8988T (cell line): ENCODE results near the gene RAET1G.
"Not testable (repeated sequence)": the region's sequence is repeated elsewhere in the genome, so short reads cannot be mapped to it uniquely, and the experiment has no call there.

ENCODE experiments used
- DNase-seq: peaks from one replicate; pipeline ENCODE4 v3.0.0; 2011

The RAET1G gene

DNA sequence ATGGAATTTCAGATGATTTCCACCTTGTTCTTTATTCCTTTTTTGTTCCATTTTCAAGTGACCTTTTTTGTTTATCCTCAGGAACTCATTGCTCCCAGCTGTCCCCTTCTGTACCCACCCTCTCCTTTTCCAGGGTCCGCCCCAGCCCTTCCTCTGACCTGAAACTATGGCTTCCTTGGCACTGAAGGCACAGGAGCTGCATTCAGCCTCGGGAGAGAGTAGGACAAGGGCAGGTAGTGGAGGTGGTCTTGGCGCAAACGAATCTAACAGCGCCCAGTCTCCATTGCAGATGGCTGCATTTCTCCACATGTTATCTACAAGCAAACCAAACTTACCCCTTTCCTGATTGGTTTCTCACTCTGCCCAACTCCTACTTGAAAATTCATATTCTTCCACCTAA is 10.1 kb upstream of the RAET1G start:
- DNase-seq = no peak

DNA sequence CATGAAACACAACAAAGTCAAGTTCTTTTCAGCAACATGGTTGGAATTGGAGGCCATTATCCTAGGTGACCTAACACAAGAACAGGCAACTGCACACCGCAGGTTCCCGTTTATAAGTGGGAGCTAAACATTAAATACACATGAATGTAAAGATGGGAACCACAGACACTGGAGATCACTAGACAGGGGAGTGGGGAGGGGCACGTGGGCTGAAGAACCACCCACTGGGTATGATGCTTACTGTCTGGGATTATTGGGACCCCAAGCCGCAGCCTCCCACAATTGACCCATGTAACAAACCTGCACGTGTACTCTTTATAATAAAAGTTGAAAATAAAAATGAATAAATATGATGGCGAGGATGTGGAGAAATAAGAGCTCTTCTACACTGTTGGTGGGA is 8.6 kb upstream of the RAET1G start:
- DNase-seq = no peak

DNA sequence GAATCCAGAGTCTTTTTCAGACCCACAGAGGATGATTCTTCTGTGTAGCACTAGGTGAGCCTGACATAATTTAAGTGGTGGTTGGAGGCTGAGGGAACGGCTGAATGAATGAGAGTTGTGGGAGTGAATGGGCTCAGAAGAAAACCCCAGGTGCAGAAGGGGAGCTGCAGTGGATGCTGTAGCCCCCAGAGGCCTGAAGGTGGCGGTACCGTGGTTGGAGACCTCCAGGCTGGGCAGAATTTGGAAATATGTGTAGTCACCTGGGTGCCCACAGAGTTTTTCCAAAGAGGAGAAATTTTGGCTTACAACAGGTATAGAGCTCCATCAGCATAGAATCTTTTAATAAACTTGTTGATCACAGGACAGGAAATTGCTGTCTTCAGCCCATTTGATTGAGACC is 6.5 kb upstream of the RAET1G start:
- no peak for DNase-seq

DNA sequence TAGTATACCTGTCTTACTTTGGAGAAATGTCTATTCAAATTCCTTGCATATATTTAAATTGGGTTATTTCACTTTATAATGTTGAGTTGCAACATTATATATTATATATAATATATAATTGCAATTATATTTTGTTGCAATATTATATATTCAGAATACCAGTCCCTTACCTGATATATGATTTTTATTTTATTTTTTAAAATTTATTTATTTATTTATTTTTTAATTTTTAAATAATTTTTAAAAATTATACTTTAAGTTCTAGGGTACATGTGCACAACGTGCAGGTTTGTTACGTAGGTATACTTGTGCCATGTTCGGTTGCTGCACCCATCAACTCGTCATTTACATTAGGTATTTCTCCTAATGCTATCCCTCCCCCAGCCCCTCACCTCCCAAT is 4.1 kb upstream of the RAET1G start:
- not testable (repeated sequence) for DNase-seq

DNA sequence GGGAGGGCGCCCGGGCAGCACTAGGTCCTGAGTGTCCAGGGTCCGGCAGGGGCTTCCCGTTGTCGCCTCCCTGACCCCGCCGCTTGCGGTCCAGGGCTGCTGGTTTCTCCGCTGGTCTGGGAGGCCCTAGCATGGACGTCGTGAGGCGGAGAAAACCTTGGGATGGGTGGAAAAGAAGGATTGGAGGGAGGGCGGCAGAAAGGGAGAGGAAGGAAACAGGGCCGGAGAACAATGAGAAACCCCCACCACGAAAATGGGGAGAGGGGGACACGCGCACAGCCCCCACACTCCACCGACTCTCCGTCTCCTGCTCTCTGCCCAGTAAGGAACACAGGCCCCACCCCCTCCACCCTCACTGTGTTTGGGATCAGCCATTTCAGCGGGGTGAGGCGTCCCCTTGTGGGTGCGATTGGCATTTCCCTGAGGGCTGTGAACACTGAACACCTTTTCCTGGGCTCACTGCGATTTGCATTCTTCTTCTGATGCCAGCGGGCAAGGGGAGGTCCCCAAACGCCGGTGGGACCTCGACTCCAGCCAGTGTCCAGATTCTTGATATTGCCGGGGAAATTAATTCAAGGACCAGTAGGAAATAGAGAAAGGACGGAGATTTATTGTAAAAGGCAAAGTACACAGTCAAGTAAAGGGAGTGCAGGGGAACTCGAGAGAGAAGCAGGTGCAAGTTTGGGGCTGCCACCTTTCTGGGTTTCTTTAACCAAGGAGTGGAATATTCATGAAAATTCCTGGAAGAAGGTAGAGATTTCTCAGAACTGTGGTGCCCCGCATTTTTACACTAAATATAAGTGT is 3.3 kb upstream of the RAET1G start:
- no peak for DNase-seq

DNA sequence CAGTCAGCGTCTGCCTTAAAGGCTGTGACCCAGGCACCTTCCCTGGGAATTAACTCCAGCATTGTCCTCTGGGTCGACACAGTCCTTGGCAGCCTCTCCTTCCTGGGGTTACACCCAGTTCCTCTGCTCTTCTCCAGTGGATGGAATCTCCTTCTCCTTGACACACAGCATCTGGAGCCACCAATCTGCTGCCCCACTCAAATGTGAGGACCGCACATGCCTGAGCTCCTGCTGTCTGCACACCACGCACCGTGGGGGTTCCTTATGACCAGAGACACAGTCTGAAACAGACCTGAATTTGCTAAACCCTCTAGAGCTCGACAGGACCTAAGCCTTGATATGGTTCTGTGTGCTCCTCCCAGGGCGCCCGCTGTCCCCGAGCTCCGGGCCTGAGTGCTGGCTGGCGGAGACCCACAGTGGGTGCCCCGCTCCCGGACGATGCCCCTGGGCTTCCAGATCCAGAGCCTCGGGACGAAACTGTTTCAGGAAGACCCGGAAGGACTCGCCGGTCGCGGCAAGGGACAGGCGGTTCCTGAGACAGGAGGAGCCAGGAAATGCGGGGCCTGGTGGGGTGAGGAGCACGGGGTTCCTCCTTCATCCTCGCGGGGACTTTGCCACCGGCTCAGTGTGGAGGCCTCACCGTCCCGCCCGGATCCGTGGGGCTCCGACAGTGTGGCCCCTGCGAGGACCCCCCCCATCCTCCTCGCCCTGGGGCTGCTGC is 2.5 kb upstream of the RAET1G start:
- no peak for DNase-seq

DNA sequence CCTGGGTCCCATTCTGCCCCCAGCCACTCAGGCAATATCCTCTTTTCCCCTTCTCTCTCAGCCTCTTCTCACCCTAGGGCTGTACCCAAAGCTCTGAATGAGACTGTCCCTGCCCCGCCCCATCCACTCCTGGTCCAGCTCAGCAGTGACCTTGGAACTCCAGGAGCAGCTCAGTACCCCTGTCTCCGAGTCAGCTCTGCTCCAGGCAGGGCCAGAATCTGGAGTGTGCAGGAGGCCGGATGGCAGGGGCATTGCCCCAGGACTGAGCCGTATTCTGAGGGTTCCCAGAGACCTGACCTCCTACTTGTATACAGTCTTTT is 2.0 kb upstream of the RAET1G start:
- DNase-seq = no peak

DNA sequence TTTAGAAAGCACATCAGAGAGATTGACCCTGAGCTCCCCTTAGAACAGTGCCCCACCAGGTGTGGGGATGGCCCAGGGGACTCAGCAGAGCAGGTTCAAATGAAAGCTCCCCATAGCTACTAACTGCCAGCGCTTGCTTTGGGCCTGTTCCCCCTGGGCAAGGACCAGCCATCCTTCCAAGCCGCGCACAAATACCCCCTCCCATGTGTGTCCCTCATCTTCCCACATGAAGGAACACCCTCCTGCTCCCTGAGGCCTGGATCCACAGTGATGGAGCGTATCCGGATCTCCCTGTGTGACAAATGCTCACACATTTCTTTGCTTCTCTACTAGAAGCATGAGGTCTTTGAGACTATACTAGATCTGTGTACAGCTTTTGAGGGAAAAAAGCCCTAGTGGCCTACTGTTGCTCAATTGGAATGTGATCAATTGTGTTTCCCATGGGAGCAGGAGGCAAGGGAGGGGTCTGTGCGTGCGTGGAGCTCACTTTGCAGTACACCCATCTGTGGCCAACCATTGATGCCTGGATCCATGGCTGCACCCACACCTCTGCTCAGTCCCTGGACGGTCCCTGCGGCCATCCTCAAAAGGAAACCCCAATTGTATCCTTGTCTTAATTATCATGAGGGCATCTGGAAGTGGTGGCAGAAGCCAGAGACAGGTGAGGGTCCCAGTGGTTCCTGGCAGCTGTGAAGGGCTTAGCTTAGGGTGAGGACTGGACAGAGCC is 1.4 kb upstream of the RAET1G start:
- DNase-seq = no peak

DNA sequence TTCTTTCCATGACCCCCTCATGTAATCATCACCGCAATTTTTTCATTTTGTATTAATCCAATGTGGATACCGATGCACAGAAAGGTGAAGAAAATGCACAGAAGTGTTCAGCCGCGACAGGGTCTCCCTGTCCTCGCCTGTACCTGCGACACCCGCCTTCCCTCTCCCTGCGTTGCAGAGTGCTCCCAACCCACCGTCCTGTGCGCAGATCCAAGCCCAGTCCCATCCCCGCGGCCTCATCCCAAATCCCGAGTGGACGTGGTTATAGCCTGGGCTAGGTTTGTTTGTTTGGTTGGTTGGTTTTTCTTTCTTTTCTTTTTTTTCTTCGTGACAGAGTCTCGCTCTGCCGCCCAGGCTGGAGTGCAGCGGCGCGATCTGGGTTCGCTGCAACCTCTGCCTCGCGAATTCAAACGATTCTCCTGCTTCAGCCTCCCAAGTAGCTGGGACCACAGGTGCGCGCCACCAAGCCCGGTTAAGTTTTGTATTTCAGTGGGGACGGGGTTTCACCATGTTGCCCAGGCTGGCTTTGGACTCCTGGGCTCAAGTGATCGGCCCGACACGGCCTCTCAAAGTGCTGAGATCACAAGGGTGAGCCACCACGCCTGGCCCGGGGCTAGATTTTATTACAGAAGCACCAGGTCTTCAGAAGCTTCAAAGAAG is 536 bp upstream of the RAET1G start:
- no peak for DNase-seq

DNA sequence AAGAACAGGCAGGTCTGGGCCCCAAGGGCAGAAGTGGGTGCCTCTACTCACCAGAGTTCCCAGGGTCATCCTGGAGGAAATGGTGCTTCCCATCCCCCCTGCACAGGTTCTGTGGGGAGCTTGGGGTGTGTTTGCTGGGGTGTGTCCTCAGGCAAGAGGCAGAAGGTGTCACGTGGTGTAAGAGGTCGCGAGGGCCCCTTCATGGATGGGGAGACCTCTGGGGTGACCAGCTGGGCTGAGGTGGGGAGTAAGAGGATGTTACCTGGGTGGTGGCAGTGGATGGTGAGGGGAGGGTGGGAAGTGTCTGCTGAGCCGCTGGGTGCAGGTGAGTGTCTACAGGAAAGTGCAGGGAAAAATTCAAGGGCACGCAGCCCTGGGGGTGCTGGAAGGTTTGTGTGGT is 830 bp downstream of the RAET1G start:
- DNase-seq = not testable (repeated sequence)

DNA sequence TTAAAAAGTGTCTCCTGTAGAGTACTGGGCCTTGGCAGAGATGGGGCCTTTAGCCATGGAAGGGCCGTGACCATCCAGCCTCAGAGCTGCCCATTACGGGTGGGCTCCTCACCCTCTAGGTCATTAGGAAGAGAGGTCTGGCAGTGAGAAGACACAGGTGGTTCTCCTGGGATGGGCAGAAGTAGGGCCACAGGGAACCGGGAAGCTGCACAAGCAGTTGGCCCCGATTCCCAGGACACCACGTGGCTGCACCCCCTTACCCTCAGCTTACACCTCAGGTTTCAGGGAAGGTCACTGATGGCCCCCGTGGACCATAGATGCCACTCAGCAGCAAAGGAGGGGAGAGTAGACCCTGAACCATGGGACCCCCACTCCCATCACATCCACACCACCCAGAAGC is 1.6 kb downstream of the RAET1G start:
- no peak for DNase-seq

DNA sequence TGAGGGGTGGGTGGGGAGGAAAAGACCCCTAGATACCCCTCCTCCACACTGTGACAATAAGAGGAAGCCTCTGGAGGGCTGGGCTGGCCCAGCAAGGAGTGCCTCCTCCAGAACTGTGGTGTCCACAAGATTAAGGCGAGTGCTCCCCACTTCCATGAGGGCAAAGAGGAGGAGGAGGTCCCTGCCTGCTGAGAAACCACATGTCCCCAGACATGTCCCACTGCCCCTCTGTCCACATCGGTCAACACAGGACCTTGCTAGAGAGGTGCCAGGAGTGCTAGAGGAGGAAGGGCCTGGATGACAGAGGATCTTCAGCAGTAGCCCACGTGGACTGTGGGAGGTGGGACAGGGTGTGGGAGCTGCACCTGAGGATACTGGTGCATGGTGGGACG is 3.1 kb downstream of the RAET1G start:
- no peak for DNase-seq

DNA sequence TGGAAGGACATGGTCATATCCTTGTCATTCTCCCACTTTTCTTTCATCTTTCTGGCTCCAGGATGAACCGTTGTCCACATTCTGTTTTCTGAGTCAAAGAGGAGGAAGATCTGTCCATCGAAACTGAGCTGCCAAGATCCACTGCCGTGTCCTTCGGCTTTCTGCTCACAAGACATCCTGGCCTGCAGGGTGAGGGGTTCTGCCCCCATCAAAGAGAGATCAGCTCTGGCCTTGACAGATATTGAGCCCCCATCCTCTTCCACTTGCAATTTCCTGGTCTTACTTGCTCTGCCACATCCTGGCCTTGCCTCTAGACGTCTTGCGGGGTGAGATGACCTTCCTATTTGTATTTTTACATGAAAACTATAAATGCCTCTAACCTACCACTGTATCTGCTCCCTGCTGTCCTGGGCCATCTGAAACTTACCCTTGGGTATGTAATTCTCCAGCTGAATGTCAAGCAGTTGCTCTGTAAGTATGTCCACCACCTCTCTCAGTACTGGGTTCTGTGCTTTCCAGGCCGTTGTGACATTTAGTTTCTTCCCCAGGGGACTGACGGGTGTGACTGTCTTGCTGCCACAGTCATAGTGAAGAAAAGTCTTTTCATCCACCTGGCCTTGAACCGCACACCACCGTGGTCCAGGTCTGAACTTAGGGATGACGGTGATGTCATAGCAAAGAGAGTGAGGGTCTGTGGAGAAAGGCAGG is 3.6 kb downstream of the RAET1G start:
- DNase-seq = not testable (repeated sequence)

DNA sequence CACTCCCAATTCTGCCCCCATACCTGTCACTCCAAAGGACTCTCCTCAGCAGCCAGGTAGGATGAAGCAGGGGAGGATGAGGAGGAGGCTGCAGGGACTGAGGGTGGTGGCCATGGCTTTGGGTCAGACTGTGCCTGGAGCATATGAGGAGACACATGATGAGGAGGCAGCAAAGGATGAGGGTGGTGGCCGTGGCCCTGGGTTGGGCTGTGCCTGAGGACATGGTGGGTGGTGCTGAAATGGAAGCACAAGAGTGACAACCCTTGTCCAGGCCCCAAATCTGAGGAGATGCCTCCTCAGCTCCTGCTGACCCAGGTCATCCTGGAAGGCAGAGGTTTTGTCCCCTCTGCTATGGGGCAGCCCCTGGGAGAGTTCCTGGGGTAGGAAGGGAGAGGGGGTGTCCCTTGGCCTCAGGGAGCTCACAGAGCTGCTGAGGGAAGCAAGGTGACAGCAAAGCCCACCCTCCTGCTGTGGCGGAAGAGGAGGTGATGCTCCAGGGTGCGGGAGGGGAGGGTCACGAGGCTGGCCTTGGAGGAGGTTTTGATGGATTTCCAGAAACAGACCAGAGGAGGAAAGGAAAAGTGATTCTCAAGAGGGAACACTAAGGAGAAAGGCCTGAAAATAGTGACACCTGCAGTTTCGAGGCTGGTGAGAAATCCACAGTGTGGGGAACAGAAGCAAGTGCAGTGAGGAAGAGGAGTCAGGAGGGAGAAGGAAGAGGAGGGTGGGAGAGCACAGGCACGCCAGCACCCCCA is 4.6 kb downstream of the RAET1G start:
- DNase-seq = no peak

DNA sequence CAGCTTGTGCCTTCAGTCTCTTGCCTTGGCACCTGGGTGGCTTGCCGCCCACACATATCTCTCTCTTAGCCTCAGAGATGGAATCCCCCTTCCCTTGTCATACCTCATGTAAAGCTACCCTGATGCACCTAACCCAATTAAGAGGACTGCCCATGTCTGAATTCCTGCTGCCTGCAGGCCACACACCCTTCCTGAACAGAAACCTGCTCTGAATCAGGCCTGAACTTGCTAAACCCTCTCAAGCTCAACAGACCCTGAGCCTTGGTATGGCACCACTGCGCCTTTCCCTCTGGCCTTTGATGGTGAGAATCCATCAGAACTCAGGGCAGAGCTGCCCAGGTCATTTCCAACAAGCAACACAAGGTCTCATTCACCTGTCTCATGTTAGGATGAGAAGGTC is 5.2 kb downstream of the RAET1G start:
- no peak for DNase-seq

DNA sequence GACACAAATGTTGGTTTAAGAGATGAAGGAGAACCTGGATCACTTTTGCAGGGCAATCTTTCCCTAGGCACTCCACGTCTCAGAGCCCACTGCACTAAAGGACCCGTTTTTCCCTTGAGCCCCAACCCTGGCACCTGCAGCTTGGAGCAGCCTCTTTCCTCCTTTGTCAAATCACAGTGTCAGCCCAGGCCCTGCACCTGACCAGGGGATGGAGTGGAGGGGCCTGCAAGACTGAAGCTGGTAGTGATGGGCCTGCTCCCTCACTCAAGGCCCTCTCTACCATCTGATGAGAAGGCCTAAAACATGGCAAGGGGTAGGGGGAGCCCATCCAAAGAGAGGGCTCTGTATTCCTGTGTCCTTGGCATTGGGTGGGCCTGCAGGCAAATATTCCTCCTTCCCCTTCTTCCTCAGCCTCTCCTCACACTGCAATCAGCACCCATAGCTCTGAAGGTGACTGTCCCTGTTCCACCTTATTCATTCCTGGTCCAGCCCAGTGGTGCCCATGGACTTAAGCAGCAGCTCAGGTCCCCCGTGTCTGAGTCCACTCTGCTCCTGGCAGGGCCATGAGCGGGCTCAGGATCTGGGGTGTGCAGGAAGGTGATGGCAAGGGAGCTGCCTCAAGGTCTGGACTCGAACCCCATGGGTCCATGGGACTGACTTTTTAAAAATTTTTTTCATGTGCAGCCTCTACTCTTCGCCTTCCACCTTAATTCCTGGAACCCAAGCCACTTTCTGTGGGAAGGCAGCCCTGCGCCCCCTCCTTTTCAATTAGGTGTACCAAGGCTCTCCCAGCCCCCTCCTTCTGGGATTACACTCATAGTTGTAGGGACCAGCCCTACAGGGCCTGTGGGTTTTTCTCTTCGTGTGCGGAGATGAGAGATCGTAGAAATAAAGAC is 6.7 kb downstream of the RAET1G start:
- DNase-seq = no peak

DNA sequence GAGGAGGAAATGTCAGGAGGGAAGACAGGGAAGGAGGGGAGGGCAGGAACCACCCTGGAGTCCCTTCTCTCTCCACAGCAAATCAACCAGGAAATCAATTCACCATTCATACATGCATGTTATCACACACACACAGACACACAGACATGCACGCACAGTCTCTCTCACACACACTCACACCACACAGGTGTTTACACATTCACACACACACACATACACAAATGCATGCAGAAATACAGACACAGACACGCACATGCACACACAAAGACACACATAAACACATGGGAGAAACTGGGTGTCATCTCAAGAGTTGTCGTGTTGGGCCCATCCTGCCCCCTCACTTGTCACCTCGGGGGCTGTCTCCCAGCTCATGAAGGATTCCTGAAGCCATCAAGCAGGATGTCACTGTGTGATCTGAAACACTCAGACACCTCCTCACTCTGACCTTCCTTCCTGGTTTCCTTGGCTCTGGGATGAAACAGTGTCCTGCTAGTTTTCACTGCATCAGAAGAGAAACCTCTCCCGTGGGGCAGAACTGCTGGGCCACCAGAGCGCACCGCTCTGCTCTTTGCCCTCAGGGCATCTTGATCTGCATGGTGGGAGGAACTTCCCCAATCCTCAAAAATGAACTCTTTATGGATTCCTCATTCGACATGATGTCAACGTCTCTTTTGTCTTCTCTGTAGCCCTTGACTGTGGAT is 9.2 kb downstream of the RAET1G start:
- no peak for DNase-seq

DNA sequence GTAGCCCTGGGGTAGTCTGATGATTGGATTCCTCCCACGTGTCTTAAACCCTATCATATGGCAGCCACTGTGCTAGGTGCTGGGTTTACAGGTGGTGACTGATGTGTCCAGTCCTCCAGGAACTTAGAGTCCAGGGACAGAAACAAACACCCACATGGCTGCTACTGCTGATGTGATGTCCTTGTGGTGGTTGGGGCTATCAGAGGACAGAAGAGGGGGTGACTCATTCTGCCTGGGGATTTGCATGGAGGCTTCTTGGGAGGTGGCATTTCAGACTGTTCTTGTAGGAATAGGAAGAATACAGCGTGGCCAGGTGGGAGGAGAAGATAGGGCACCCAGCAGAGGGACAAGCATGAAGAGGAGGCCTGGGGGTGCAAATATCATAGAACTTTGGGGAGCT is 9.8 kb downstream of the RAET1G start:
- no peak for DNase-seq

DNA sequence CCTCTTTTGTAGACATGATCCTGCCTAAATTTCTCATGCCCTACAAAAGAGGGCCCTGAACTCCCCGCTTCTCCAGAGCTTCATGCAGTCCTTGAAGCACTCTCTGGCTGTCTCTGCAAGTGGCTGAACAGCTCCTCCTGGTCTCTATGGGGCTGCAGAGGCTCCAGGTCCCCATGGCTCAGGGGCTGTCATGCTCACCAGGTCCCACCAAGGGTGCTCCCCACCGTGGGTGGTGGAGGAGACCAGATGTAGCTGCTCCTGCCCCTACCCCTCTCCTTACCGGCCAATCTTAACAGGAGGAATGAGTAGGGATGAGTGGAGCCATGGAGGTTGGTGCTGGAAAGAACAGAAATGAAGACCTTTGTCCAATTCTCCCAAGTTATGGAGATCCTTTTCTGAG is 10.2 kb downstream of the RAET1G start:
- DNase-seq = not testable (repeated sequence)

DNA sequence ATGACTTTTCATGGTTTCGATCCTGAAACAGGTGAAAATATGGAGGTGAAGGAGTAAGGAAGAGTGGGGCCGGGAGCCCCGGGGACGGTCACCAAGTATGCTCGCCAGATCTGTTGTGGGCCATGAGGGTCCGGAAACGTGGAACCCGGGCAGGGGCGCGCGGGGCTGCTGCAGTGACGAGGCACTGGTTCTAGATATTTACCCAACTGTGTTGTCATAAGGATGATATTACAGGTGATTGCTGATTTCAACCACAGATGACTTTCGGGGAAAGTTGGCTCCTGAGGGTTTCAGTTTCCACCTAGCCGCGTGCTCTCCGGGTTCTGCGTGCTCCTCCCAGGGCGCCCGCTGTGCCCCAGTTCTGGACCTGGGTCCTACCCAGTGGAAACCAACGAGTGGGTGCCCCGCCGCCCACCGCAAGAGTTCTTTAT is 12.2 kb downstream of the RAET1G start:
- DNase-seq = no peak
